ENCODE results near the gene MNS1. TPM values are rescaled to one million over a fixed set of nuclear protein-coding genes. Genes with fewer than 3 reads are reported as not detected.

Gene MNS1
- polyA plus RNA-seq, 1 donor (not counting 4 experiments of a cell fraction or from before 2014, with no cell fraction given): 0.37 TPM

DNA sequence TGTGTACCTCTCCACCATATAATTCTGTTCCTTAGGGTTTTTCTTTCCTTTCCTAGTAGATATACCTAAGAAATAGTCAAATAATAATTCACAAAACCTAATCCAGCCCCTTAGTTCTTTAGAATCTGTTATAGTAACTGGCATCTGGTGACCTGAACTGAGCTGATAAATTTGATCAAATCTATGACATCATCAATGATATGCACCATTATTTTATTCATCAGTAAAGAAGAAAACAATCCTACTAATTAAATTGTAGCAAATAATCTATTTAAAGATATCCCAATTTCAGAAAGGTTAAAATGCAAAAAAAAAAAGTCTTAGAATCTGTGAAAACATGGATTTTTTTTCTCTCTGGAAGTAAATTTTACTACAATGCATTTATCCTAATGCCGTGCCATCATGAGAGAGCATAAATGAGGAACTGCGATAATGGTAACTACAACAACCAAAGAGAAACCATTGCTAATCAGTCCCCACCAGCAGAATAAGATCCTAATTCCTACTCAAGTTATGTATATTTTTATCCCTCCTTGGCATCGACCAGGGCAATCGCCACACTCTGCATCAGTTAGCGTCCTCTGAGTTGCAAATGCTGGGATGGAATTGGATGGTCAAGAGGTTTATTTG, 6.6 kb upstream of the MNS1 start:
- no peak for DNase-seq (ENCODE audit: low read depth, low spot score)
- dilution Hi-C loops (cut with MboI; ENCODE audit: extremely low pct_ligation_motif_present, low sequenced_read_pairs): no loop called here
- no peak for TF ChIP-seq EZH2 (IDR thresholded peaks at IDR 0.05; ENCODE audit: low read length)
- TF ChIP-seq, protein P1, sequence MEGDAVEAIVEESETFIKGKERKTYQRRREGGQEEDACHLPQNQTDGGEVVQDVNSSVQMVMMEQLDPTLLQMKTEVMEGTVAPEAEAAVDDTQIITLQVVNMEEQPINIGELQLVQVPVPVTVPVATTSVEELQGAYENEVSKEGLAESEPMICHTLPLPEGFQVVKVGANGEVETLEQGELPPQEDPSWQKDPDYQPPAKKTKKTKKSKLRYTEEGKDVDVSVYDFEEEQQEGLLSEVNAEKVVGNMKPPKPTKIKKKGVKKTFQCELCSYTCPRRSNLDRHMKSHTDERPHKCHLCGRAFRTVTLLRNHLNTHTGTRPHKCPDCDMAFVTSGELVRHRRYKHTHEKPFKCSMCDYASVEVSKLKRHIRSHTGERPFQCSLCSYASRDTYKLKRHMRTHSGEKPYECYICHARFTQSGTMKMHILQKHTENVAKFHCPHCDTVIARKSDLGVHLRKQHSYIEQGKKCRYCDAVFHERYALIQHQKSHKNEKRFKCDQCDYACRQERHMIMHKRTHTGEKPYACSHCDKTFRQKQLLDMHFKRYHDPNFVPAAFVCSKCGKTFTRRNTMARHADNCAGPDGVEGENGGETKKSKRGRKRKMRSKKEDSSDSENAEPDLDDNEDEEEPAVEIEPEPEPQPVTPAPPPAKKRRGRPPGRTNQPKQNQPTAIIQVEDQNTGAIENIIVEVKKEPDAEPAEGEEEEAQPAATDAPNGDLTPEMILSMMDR (optimal IDR thresholded peaks at IDR 0.05 in 1 of 3, IDR thresholded peaks at IDR 0.05 in 1 of 3, conservative IDR thresholded peaks at IDR 0.05 in 1 of 3; ENCODE audit: extremely low read depth in 1 of 3, insufficient read depth in 2 of 3, low read length in 3 of 3): no peak
- FAIRE-seq: no peak
- Histone ChIP-seq H3K36me3 (ENCODE audit: control insufficient read depth in 2 of 2, extremely low read depth in 1 of 2, insufficient read depth in 2 of 2, low read length in 2 of 2) (no peaks in the 10 kb centered on the region), H4K20me1 (ENCODE audit: control insufficient read depth, extremely low read depth, insufficient read depth, low read length) (no peaks in the 10 kb centered on the region), H3K79me2 (ENCODE audit: control insufficient read depth, insufficient read depth, low read length) (no peaks in the 10 kb centered on the region), H3K27me3 (ENCODE audit: control insufficient read depth, extremely low read depth, insufficient read depth, low read length) (peaks cover 2% of the 10 kb centered on the region), H3K9me3 (ENCODE audit: control insufficient read depth, low read depth, low read length) (no peaks in the 10 kb centered on the region), H2AFZ (ENCODE audit: control insufficient read depth, low read length) (no peak overlapping the region), H3K4me3 (ENCODE audit: control insufficient read depth in 2 of 3, extremely low read depth in 1 of 3, insufficient read depth in 2 of 3, low read depth in 1 of 3, low read length in 3 of 3) (no peak overlapping the region), H3K9me1 (ENCODE audit: control insufficient read depth, extremely low read depth, insufficient read depth, low read length) (no peaks in the 10 kb centered on the region), H3K9ac (ENCODE audit: control insufficient read depth, extremely low read depth, insufficient read depth, low read length) (no peak overlapping the region), H3K4me2 (ENCODE audit: control insufficient read depth, extremely low read depth, insufficient read depth, low read depth, low read length) (no peak overlapping the region), H3K27ac (ENCODE audit: control insufficient read depth, insufficient read depth, low read length) (no peak overlapping the region), H3K4me1 (ENCODE audit: control insufficient read depth, extremely low read depth, insufficient read depth, low read length) (no peaks in the 10 kb centered on the region)

DNA sequence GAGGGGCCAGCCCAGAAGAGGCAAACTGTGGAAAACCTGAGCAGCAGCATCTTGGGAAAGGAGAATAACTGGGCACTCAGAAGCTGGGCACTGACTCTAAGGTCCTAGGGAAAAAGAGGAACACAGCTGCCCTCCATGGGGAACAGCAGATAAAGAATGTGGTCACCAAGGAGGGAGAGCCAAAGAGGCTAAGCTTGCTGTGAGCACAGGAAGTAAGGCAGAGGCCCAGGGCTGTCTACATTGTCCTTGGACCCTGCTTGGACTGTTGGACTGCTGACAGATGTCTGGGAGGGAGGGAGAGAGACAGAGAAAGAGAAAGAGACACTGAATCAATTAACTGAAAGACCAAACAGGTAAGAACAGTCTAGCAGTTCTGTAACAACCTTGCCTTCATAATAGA, 4.5 kb upstream of the MNS1 start:
- Histone ChIP-seq H3K79me2 (ENCODE audit: control insufficient read depth, insufficient read depth, low read length) (no peaks in the 10 kb centered on the region), H3K9ac (ENCODE audit: control insufficient read depth, extremely low read depth, insufficient read depth, low read length) (no peak overlapping the region), H3K4me2 (ENCODE audit: control insufficient read depth, extremely low read depth, insufficient read depth, low read depth, low read length) (no peak overlapping the region), H3K9me1 (ENCODE audit: control insufficient read depth, extremely low read depth, insufficient read depth, low read length) (no peaks in the 10 kb centered on the region), H3K27me3 (ENCODE audit: control insufficient read depth, extremely low read depth, insufficient read depth, low read length) (peaks cover 2% of the 10 kb centered on the region), H3K27ac (ENCODE audit: control insufficient read depth, insufficient read depth, low read length) (no peak overlapping the region), H4K20me1 (ENCODE audit: control insufficient read depth, extremely low read depth, insufficient read depth, low read length) (no peaks in the 10 kb centered on the region), H3K4me3 (ENCODE audit: control insufficient read depth in 2 of 3, extremely low read depth in 1 of 3, insufficient read depth in 2 of 3, low read depth in 1 of 3, low read length in 3 of 3) (no peak overlapping the region), H2AFZ (ENCODE audit: control insufficient read depth, low read length) (no peak overlapping the region), H3K9me3 (ENCODE audit: control insufficient read depth, low read depth, low read length) (no peaks in the 10 kb centered on the region), H3K4me1 (ENCODE audit: control insufficient read depth, extremely low read depth, insufficient read depth, low read length) (peaks cover 4% of the 10 kb centered on the region), H3K36me3 (ENCODE audit: control insufficient read depth in 2 of 2, extremely low read depth in 1 of 2, insufficient read depth in 2 of 2, low read length in 2 of 2) (no peaks in the 10 kb centered on the region)
- DNase-seq (ENCODE audit: low read depth, low spot score) (no peak), FAIRE-seq (no peak)
- TF ChIP-seq, protein P1 (optimal IDR thresholded peaks at IDR 0.05 in 1 of 3, IDR thresholded peaks at IDR 0.05 in 1 of 3, conservative IDR thresholded peaks at IDR 0.05 in 1 of 3; ENCODE audit: extremely low read depth in 1 of 3, insufficient read depth in 2 of 3, low read length in 3 of 3): no peak
- no peak for TF ChIP-seq EZH2 (IDR thresholded peaks at IDR 0.05; ENCODE audit: low read length)
- dilution Hi-C loops (cut with MboI; ENCODE audit: extremely low pct_ligation_motif_present, low sequenced_read_pairs): no loop called here
